HUES64 (cell line): ENCODE results near the gene TEDC1.
A peak's percentile ranks its signal among the peaks of the same experiment; 100 is the strongest.

Experiments
- H3K27ac ChIP-seq: 2 replicates; pipeline ENCODE4 v1.7.0; 2013; ENCODE audit warnings: low read depth, low read length, inconsistent platforms
- H3K27me3 ChIP-seq: 2 replicates; pipeline ENCODE4 v1.6.1; 2013; ENCODE audit warnings: mild to moderate bottlenecking, low read length; ENCODE audit not compliant: insufficient read depth
- H3K36me3 ChIP-seq: 2 replicates; pipeline ENCODE4 v1.6.1; 2013; ENCODE audit warnings: mild to moderate bottlenecking, low read length; ENCODE audit not compliant: insufficient read depth
- H3K4me1 ChIP-seq: 2 replicates; pipeline ENCODE4 v1.6.1; 2013; ENCODE audit warnings: mild to moderate bottlenecking, low read length, moderate library complexity; ENCODE audit not compliant: insufficient read depth
- H3K4me3 ChIP-seq: 2 replicates; pipeline ENCODE4 v1.5.1; 2013; ENCODE audit warnings: mild to moderate bottlenecking, low read length, moderate library complexity
- H3K9ac ChIP-seq: 2 replicates; pipeline ENCODE4 v1.6.1; 2013; ENCODE audit warnings: mild to moderate bottlenecking, low read depth, low read length
- H3K9me3 ChIP-seq: 2 replicates; pipeline ENCODE4 v1.6.1; 2013; ENCODE audit warnings: low read depth, low read length; ENCODE audit not compliant: insufficient read depth
- WGBS: fragments of 150-250, 120-280 bp; methylation state at CpG from one replicate; pipeline ENCODE4 v1.1.7; 2013; ENCODE audit warnings: missing lambda C conversion rate; 5-methylcytosine and 5-hydroxymethylcytosine counted together

TEDC1 gene

DNA sequence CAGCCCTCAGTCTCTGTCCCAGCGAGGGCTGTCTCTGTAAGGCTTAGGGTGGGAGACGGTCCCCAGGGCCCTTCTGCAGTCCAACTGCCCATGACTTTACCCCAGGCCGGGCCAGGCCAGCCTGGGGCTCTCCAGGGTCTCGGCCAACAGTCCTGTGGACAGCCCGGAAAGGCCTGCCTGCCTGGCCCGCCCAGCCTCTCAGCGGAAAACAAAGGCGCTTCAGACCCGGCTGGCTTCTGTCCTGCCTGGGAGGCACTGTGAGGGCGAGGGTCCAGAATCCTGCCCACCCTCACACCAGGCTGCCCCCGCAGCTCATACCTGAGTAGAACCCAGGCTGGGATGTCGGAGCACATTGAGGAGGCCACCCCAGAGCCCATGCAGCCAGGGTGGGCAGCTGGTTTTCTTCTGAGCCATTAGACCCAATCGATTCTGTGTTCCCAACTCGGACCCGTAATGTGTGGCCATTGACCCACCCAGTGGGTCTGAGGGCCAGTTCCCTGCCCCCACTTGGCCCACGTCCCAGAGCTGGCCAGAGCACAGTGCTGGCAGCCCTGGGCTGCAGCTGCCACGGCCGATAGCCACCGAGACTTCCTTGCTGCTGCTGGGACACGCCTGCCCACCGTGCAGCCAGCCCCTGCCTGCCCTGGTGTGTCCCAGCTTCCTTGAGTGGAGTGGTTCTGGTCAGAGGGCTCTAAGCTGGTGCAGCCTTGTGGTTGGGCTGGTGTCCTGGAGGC is 14.8 kb upstream of the TEDC1 start:
- Histone ChIP-seq H3K27me3 (peaks cover 67% of the 10 kb centered on the region), H3K9ac (no peak overlapping the region), H3K9me3 (no peaks in the 10 kb centered on the region), H3K4me3 (peak overlapping the region; percentile 61), H3K4me1 (peaks cover 3% of the 10 kb centered on the region), H3K27ac (no peak overlapping the region), H3K36me3 (no peaks in the 10 kb centered on the region)
- WGBS = 48% methylated on average over 21 of the region's 21 CpGs

DNA sequence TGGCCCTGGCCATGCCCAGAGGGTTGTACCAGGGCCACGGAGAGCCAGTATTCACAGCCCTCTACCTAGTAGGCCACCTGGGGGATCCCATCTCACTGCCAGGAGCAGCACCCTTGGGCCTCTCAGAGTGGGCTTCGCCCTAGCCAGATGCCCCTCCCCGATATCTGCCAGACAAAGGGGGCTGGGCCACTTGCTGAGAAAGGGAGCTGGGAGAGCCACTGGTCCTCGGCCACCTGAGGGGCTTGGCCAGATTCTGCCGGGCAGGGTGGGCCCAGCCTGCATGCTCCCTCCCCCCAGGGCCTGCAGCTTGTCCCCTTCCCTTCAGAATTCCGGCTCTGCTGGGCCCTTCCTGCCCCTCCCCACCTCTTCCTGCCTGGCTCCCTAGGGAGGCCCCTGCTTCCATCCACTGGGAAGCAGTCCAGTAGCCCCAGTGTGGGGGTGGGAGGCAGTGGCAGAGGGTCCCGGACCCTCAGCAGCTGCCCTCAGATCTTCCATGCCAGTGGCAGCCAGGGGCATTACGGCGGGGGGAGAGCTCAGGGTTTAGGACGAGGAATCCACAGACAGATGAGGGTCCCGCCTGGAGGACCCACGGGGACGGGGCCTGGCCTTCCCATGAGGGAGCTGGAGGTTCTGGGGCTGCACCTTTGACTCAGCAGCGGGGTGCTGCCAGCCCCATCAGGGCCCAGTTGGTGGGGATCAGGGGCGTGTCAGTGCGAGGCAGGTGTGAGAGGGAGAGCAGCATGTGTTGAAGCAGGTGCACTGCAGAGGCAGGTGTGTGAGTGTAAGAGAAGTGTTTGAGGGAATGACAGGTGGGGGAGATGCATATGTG is 14.0 kb upstream of the TEDC1 start:
- peaks cover 5% of the 10 kb centered on the region for H3K4me1 ChIP-seq
- no peak overlapping the region for H3K9ac ChIP-seq
- H3K36me3 ChIP-seq = no peaks in the 10 kb centered on the region
- peaks cover 73% of the 10 kb centered on the region for H3K27me3 ChIP-seq
- H3K4me3 ChIP-seq = no peak overlapping the region
- H3K9me3 ChIP-seq = no peaks in the 10 kb centered on the region
- 70% methylated on average over 16 of the region's 16 CpGs for WGBS
- no peak overlapping the region for H3K27ac ChIP-seq

DNA sequence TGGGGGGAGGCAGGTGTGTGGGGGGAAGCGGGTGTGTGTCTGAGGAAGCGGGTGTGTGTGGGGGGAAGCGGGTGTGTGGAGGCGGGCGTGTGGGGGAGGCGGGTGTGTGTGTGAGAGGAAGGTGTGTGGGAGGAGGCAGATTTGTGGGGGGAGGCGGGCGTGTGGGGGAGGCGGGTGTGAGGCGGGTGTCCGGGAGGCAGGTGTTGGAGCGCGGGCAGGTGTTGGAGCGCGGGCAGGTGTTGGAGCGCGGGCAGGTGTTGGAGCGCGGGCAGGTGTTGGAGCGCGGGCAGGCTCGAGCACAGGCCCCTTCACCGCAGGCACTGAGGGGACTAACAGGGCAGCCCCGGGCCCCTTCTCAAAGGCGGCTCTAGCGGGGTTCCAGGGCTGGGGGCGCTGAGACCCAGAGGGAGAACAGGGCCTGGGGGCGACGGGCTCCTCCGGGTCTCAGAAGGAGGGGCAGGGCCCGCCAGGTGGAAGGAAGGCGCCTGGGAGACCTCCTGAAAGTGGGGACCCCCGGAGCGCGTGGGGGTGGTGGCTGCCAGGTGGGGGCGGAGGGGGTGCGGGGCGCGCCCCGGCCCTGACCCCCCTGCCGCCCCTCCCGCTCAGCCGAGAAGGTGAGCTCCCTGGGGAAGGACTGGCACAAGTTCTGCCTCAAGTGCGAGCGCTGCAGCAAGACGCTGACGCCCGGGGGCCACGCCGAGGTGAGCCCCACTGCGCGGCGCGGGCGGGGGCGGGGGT is 13.2 kb upstream of the TEDC1 start:
- Histone ChIP-seq H3K9me3 (no peaks in the 10 kb centered on the region), H3K9ac (no peak overlapping the region), H3K27ac (no peak overlapping the region), H3K4me3 (no peak overlapping the region), H3K36me3 (no peaks in the 10 kb centered on the region), H3K4me1 (peaks cover 9% of the 10 kb centered on the region), H3K27me3 (peaks cover 81% of the 10 kb centered on the region)
- 13% methylated on average over 52 of the region's 56 CpGs for WGBS

DNA sequence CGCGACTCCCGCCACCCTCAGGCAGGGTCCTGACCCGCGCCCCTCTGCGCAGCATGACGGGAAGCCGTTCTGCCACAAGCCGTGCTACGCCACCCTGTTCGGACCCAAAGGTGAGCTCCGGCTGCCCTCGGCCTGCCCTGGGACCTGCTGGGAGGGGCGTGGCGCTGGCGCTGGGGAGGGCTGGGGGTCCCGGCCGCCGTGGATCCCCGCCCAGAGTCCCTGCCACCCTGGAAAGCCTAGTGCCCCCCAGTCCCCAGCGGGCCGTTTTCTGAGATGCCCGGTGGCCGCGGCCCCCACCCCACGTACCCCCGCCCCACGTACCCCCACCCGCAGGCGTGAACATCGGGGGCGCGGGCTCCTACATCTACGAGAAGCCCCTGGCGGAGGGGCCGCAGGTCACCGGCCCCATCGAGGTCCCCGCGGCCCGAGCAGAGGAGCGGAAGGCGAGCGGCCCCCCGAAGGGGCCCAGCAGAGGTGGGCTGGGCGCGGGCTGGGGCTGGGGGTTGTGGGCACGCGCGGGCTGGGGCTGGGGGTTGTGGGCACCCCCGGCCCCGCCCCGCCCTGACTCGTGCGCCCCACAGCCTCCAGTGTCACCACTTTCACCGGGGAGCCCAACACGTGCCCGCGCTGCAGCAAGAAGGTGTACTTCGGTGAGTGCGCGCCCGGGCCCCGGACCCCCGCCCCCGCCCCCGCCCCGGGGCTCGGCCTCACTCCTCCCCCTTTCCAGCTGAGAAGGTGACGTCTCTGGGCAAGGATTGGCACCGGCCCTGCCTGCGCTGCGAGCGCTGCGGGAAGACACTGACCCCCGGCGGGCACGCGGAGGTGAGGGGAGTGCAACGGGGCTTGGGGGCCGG is 12.4 kb upstream of the TEDC1 start:
- Histone ChIP-seq H3K27me3 (peaks cover 87% of the 10 kb centered on the region), H3K27ac (no peak overlapping the region), H3K4me1 (peaks cover 9% of the 10 kb centered on the region), H3K9ac (no peak overlapping the region), H3K36me3 (no peaks in the 10 kb centered on the region), H3K9me3 (no peaks in the 10 kb centered on the region), H3K4me3 (no peak overlapping the region)
- WGBS = 6% methylated on average over 73 of the region's 81 CpGs

DNA sequence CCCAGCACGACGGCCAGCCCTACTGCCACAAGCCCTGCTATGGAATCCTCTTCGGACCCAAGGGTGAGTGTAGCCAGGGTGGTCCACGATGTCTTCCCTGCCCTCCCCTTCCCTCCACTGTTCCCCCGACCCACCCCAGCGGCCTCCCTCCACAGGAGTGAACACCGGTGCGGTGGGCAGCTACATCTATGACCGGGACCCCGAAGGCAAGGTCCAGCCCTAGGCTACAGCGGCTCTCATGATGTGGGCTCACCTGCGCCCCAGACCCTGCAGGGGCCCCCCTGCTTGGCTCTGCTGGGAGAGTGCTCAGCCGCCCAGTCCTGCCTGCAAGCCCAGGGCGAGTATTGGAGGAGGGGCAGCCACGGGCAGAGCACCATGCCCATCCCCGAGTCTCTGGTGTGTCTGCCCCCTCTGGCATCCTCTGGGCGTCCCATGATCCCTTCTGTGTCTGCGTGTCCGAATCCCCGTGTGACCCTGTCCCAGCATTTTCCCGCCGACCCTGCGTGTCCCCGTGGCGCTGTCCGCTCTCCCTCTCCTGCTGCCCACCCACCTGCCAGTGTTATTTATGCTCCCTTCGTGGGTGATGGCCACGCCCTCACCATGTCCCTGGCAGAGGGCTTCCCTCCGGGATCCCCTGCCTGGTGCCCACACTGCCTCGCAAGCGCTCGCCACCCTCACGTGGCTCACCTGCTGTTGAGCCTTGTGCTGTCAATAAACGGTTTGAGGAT is 11.5 kb upstream of the TEDC1 start:
- Histone ChIP-seq H3K27ac (no peak overlapping the region), H3K27me3 (peaks cover 97% of the 10 kb centered on the region), H3K4me3 (peak overlapping the region; percentile 19; the same call in 1 of the 2 replicates), H3K36me3 (no peaks in the 10 kb centered on the region), H3K9me3 (no peaks in the 10 kb centered on the region), H3K9ac (no peak overlapping the region), H3K4me1 (peaks cover 9% of the 10 kb centered on the region)
- 44% methylated on average over 34 of the region's 34 CpGs for WGBS

DNA sequence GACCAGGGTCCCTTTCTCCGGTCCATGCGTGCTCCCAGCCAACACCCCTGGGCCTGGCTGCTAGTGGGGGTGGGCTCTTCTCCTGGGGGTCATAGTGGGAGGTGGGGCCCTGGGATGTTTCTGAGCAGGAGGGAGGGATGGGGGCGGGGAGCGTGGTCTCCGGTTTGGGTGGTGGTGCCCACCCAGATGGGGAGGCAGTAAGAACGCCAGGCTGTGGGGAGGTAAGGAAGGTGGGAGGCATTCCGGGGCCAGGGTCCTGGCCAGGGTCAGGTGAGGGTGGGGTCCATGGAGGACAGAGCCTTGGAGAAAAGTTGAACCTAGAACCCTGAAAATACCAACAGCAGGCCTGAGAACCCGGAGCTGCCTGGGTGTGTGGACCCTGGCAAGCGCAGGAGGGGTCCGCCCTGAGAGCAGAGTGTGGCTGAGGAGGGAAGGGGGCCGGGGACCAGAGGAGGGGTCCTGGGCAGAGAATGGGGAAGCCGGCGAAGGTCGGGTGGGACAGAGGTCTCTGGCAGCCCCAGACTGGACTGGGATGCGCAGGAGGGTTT is 10.8 kb upstream of the TEDC1 start:
- no peak overlapping the region for H3K4me3 ChIP-seq
- no peak overlapping the region for H3K27ac ChIP-seq
- H3K27me3 ChIP-seq = peaks cover 97% of the 10 kb centered on the region
- WGBS = 68% methylated on average over 15 of the region's 15 CpGs
- peaks cover 9% of the 10 kb centered on the region for H3K4me1 ChIP-seq
- H3K9ac ChIP-seq = no peak overlapping the region
- no peaks in the 10 kb centered on the region for H3K36me3 ChIP-seq
- H3K9me3 ChIP-seq = no peaks in the 10 kb centered on the region

DNA sequence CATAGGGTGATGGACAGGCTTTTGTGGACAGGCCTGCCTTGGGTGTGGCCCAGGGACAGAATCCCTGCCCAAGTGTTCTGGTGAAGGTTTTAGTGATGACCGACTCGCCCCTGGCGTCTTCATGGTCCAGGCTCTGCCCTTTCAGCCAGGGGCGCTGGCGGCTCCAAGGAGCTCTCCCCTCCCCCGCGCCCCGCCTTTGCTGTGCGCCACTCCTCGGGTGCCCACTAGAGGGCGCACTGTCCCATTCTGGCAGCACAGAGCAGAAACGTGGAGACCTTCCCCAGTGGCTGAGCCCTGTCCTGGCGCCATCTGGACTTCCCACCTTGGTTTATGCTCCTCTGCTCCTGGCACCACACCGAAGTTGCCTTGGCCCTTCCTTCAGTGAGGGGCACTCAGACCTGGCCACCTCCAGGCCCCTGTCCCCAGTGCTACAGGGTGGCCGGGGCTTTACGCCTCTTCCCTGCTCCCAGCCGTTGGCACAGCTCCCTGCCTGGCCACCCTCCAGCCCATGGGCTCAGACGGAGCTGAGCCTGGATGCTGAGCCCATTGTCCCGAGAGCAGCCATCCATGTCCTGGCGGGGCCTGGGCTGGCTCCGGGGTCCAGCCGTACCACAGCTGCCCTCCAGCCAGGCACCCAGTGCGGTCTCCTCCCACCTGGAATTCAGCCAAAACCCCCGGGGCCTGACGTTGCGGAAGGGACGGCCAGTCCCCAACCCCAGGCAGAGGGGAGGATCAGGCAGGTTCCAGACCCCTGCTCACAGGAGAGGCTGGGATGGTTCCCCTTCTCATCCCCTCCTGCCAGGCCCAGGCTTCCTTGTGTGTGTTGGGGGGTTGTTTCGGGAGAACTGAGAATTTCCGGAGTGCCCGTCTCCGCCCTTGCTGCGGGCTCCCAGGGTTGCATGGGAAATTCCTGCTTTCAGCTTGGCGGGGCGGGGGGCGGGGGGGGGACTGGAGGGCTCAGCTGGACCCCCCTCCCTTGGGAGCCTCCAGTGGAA is 9.9 kb upstream of the TEDC1 start:
- H3K4me3 ChIP-seq = peak overlapping the region; percentile 12; the same call in 1 of the 2 replicates
- H3K4me1 ChIP-seq = peaks cover 9% of the 10 kb centered on the region
- peaks cover 97% of the 10 kb centered on the region for H3K27me3 ChIP-seq
- peak overlapping the region; percentile 65 for H3K9ac ChIP-seq
- H3K36me3 ChIP-seq = no peaks in the 10 kb centered on the region
- WGBS = 11% methylated on average over 29 of the region's 35 CpGs
- no peaks in the 10 kb centered on the region for H3K9me3 ChIP-seq
- H3K27ac ChIP-seq = no peak overlapping the region

DNA sequence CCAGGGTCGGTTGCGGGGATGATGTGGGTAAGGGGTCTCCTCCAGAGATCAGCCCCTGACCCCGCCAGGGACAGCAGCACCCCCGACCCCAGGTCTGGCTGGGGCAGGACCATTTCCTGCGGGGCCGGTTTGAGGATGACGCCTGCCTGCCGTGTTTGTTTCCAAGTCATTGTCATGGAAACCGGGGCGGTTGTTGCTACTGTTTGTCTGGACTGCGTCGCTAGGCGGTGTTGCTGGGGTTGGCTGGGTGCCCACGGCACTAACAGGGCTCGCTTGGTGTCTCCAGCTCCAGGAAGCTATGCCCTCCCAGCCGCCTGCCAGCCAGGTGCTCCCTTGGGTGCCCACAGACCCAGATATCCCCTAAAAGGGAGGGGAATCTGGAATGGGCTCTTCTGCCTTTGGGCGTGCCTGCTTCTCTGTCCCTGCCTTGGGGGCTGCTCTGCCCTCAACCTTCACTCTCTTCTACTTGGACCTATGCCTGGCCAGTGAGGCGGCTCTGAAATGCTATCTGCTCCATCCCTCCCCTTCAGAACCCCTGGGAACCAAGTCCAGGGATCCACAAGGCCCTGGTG is 9.1 kb upstream of the TEDC1 start:
- no peak overlapping the region for H3K27ac ChIP-seq
- peaks cover 9% of the 10 kb centered on the region for H3K4me1 ChIP-seq
- peak overlapping the region; percentile 55 for H3K9ac ChIP-seq

DNA sequence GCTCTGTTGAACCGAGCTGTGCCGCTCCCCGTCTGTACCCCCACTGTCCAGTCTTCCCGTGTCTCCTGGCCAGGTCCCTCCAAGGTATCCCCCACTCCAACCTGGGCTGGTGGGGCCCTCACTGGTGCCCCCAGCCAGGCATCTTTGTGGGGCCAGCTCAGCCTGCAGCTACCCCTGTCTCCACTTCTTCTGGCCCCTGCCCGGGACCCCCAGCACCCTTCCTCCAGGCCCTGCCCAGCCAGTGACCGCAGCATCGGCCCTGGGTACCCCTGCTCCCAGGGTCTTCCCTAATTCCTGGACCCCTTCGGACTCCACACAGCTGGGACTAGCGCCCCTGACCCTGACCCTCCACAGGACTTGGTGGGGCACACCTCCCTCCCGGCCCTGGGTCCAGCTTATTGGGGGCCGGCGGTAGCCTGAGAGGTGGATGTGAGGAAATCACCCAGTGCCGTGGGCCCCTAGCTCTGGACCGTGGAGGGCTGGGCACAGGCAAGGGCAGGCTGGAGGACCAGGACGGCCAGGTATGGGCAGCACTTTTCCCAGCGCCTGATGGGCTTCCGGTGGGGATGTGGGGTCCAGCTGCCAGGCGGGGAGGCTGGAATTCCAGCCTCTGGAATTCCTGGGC is 8.4 kb upstream of the TEDC1 start:
- 91% methylated on average over 18 of the region's 18 CpGs for WGBS
- Histone ChIP-seq H3K9me3 (no peaks in the 10 kb centered on the region), H3K36me3 (no peaks in the 10 kb centered on the region), H3K4me3 (no peak overlapping the region), H3K4me1 (peaks cover 9% of the 10 kb centered on the region), H3K27ac (no peak overlapping the region), H3K27me3 (peaks cover 97% of the 10 kb centered on the region), H3K9ac (peak overlapping the region; percentile 55)

More for the DNA sequence above, 9.1 kb upstream of the TEDC1 start:
- WGBS = 7% methylated on average over 18 of the region's 18 CpGs
- H3K27me3 ChIP-seq = peaks cover 97% of the 10 kb centered on the region
- no peak overlapping the region for H3K4me3 ChIP-seq
- H3K36me3 ChIP-seq = no peaks in the 10 kb centered on the region
- no peaks in the 10 kb centered on the region for H3K9me3 ChIP-seq
